Left colon (tissue), 2 donors: ENCODE data around the gene SEC14L1. TPM values are rescaled to one million over a fixed set of nuclear protein-coding genes. Genes with fewer than 3 reads are reported as not detected.
"Not testable (repeated sequence)": the region's sequence is repeated elsewhere in the genome, so short reads cannot be mapped to it uniquely, and the experiment has no call there.

Experiments
- ATAC-seq: fragments of 200-7000 bp; cut with Tn5 transposase; one replicate; pipeline ENCODE4 v1.9.1; 2020; ENCODE audit warnings: mild to moderate bottlenecking, moderate library complexity
- DNase-seq, 2 donors: peaks; one replicate each; pipeline ENCODE4 v3.0.0-alpha.2; 2020
- intact Hi-C, 2 donors: fragments of 100-400 bp; cut with DNase I in 1 of 2; cut with micrococcal nuclease in 1 of 2; formaldehyde crosslinking; loops; one replicate each; pipeline versions ENCODE4 v1.11.2 to v1.14.0; 2022; cut with DNase I, micrococcal nuclease
- total RNA-seq, 2 donors: library from RNA; stranded (reverse); fragmentation: NEBNext Ultra II Directional; extraction: Animal tissue kit (Norgen Biotek cat#: 25700); gene quantifications; one replicate each; pipeline ENCODE4 v1.2.1, GENCODE V29; 2021
- donor health status: DM: no; HTN: no; CAD: no.
- donor health status: DM: yes; HTN: yes; CAD: no.

SEC14L1 gene
- total RNA-seq, 2 donors from 2014 or later, result 30.4 to 48.2 TPM

- ATAC-seq (no peak), DNase-seq (no peak)
- intact Hi-C loops, result loop anchor here (10.0 kb wide), 2 partner anchors 156 to 376 kb away; partner anchors contain the start of gene MGAT5B (in 1 of the 2)
Observed at GRCh38 chr17:77240976-77241375, 100.2 kb downstream of the SEC14L1 start.

- intact Hi-C loops, result loop anchor here (10.0 kb wide), 2 partner anchors 157 to 377 kb away; partner anchors contain the start of gene MGAT5B (in 1 of the 2)
- ATAC-seq (peak; percentile 53), DNase-seq (peak in 1 of 2 donors; percentile 14)
Observed at GRCh38 chr17:77242118-77242851, 101.5 kb downstream of the SEC14L1 start.

- DNase-seq (peak in 1 of 2 donors; percentile 12), ATAC-seq (no peak)
- intact Hi-C loops, result loop anchor here (5.0 to 10.0 kb wide), 3 partner anchors 158 to 381 kb away; partner anchors contain the start of gene MGAT5B (in 1 of the 2)
Observed at GRCh38 chr17:77245162-77245926, 104.6 kb downstream of the SEC14L1 start.

GRCh38 chr17:77246110-77247047, 105.6 kb downstream of the SEC14L1 start:
- intact Hi-C loops, result loop anchor here (5.0 to 10.0 kb wide), 3 partner anchors 159 to 382 kb away; partner anchors contain the start of gene MGAT5B (in 1 of the 2)
- DNase-seq (no peak), ATAC-seq (peak; percentile 20)

- DNase-seq (peak; percentile 71 to 90), ATAC-seq (peak; percentile 94)
- intact Hi-C loops, result loop anchor here (5.0 to 10.0 kb wide), 3 partner anchors 160 to 382 kb away; partner anchors contain the start of gene MGAT5B (in 1 of the 2)
Observed at GRCh38 chr17:77247048-77247541, 106.3 kb downstream of the SEC14L1 start.

GRCh38 chr17:77247609-77248008, 106.8 kb downstream of the SEC14L1 start:
- DNase-seq (no peak), ATAC-seq (no peak)
- intact Hi-C loops, result loop anchor here (5.0 to 10.0 kb wide), 3 partner anchors 160 to 383 kb away; partner anchors contain the start of gene MGAT5B (in 1 of the 2)

- no peak for ATAC-seq
- DNase-seq, result no peak
- intact Hi-C loops, result loop anchor here (5.0 to 10.0 kb wide), 3 partner anchors 161 to 384 kb away; partner anchors contain the start of gene MGAT5B (in 1 of the 2)
Observed at GRCh38 chr17:77248216-77249114, 107.7 kb downstream of the SEC14L1 start.

GRCh38 chr17:77251622-77252183, 110.9 kb downstream of the SEC14L1 start:
- ATAC-seq, result no peak
- intact Hi-C loops, result no loop called here

GRCh38 chr17:77252306-77252705, 111.5 kb downstream of the SEC14L1 start:
- DNase-seq, intact Hi-C loops, ATAC-seq: not testable (repeated sequence)

More at GRCh38 chr17:77251622-77252183, 110.9 kb downstream of the SEC14L1 start:
- DNase-seq, result no peak

GRCh38 chr17:77253611-77254051, 112.9 kb downstream of the SEC14L1 start:
- intact Hi-C loops, result no loop called here
- DNase-seq (no peak), ATAC-seq (no peak)

GRCh38 chr17:77254951-77255825, 114.4 kb downstream of the SEC14L1 start:
- intact Hi-C loops, result no loop called here
- ATAC-seq (no peak), DNase-seq (no peak)

GRCh38 chr17:77255970-77256369, 115.2 kb downstream of the SEC14L1 start:
- ATAC-seq, intact Hi-C loops, DNase-seq: not testable (repeated sequence)

- intact Hi-C loops, result no loop called here
Observed at GRCh38 chr17:77256710-77257109, 115.9 kb downstream of the SEC14L1 start.

GRCh38 chr17:77257169-77257568, 116.4 kb downstream of the SEC14L1 start:
- no peak for DNase-seq
- ATAC-seq, result no peak
- intact Hi-C loops, result no loop called here

More at GRCh38 chr17:77256710-77257109, 115.9 kb downstream of the SEC14L1 start:
- ATAC-seq, result no peak
- no peak for DNase-seq

GRCh38 chr17:77257596-77258458, 117.1 kb downstream of the SEC14L1 start:
- ATAC-seq, result no peak
- no peak for DNase-seq
- intact Hi-C loops, result no loop called here
